Parathyroid adenoma (tissue), 2 donors: ENCODE data around the gene CELSR1.

ENCODE experiments used
- H2AFZ ChIP-seq: fragments of 300-600 bp; sonication (generic); one replicate; pipeline ENCODE4 v1.7.0; 2017; ENCODE audit warnings: antibody characterized with exemption, mild to moderate bottlenecking
- H3K27ac ChIP-seq: fragments of 300-600 bp; sonication (generic); one replicate; pipeline ENCODE4 v1.7.0; 2017
- H3K27me3 ChIP-seq: fragments of 300-600 bp; sonication (generic); one replicate; pipeline ENCODE4 v1.7.0; 2017; ENCODE audit warnings: low read length; ENCODE audit not compliant: control insufficient read depth, insufficient read depth
- H3K36me3 ChIP-seq: fragments of 300-600 bp; sonication (generic); one replicate; pipeline ENCODE4 v1.7.0; 2017; ENCODE audit warnings: low read length; ENCODE audit not compliant: control insufficient read depth, insufficient read depth
- H3K4me1 ChIP-seq: fragments of 300-600 bp; sonication (generic); one replicate; pipeline ENCODE4 v1.7.0; 2017; ENCODE audit warnings: control low read depth
- H3K4me2 ChIP-seq: fragments of 300-600 bp; sonication (generic); one replicate; pipeline ENCODE4 v1.7.0; 2017; ENCODE audit warnings: low read length
- H3K4me3 ChIP-seq: fragments of 300-600 bp; sonication (generic); one replicate; pipeline ENCODE4 v1.7.0; 2017; ENCODE audit warnings: low read depth, low read length
- H3K79me2 ChIP-seq: fragments of 300-600 bp; sonication (generic); one replicate; pipeline ENCODE4 v1.7.0; 2017; ENCODE audit warnings: control low read depth
- H3K9ac ChIP-seq: fragments of 300-600 bp; sonication (generic); one replicate; pipeline ENCODE4 v1.7.0; 2017; ENCODE audit warnings: mild to moderate bottlenecking
- H3K9me3 ChIP-seq: fragments of 300-600 bp; sonication (generic); one replicate; pipeline ENCODE4 v1.7.0; 2017; ENCODE audit warnings: low read length; ENCODE audit not compliant: control insufficient read depth
- TF ChIP-seq, protein P1 (sequence below): fragments of 300-600 bp; sonication (generic); IDR thresholded peaks from one replicate; pipeline ENCODE4 v1.7.0; 2017; ENCODE audit warnings: antibody characterized with exemption, mild to moderate bottlenecking
- donor health status: primary hyperparathyroidism.

Gene CELSR1

DNA sequence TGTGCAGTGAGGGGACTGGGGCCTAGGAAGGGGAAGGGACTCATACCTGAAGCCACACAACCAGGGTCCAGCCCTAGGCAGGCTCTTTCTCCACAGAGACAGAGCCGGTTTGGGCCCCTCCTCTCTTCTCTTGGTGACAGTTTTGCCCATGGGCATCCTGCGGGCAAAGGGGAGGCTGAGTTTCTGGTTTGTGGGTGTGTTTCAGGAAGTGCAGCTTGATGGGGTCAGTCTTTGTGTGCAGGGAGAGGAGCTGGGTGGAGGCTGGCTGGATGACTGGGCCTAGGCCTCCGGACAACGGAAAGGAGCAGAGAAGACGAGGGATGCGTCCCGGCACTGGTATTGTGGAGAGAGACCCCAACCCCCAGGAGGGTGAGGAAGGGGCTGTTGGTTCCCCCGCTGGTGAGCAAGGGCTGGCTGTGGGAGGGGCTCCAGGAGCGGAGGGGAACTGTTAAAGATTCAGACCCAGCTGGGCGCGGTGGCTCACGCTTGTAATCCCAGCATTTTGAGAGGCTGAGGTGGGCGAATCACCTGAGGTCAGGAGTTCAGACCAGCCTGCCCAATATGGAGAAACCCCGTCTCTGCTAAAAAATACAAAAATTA is 23.4 kb upstream of the CELSR1 start:
- H3K36me3 ChIP-seq: no peaks in the 10 kb centered on the region
- no peaks in the 10 kb centered on the region for H3K9me3 ChIP-seq
- no peaks in the 10 kb centered on the region for H3K79me2 ChIP-seq
- H3K27me3 ChIP-seq: no peaks in the 10 kb centered on the region
- no peak overlapping the region for H3K4me2 ChIP-seq
- no peak overlapping the region for H3K27ac ChIP-seq
- no peak overlapping the region for H3K4me3 ChIP-seq
- H2AFZ ChIP-seq: no peak overlapping the region
- no peak overlapping the region for H3K9ac ChIP-seq
- H3K4me1 ChIP-seq: no peaks in the 10 kb centered on the region
- TF ChIP-seq, protein P1, sequence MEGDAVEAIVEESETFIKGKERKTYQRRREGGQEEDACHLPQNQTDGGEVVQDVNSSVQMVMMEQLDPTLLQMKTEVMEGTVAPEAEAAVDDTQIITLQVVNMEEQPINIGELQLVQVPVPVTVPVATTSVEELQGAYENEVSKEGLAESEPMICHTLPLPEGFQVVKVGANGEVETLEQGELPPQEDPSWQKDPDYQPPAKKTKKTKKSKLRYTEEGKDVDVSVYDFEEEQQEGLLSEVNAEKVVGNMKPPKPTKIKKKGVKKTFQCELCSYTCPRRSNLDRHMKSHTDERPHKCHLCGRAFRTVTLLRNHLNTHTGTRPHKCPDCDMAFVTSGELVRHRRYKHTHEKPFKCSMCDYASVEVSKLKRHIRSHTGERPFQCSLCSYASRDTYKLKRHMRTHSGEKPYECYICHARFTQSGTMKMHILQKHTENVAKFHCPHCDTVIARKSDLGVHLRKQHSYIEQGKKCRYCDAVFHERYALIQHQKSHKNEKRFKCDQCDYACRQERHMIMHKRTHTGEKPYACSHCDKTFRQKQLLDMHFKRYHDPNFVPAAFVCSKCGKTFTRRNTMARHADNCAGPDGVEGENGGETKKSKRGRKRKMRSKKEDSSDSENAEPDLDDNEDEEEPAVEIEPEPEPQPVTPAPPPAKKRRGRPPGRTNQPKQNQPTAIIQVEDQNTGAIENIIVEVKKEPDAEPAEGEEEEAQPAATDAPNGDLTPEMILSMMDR: no peak

DNA sequence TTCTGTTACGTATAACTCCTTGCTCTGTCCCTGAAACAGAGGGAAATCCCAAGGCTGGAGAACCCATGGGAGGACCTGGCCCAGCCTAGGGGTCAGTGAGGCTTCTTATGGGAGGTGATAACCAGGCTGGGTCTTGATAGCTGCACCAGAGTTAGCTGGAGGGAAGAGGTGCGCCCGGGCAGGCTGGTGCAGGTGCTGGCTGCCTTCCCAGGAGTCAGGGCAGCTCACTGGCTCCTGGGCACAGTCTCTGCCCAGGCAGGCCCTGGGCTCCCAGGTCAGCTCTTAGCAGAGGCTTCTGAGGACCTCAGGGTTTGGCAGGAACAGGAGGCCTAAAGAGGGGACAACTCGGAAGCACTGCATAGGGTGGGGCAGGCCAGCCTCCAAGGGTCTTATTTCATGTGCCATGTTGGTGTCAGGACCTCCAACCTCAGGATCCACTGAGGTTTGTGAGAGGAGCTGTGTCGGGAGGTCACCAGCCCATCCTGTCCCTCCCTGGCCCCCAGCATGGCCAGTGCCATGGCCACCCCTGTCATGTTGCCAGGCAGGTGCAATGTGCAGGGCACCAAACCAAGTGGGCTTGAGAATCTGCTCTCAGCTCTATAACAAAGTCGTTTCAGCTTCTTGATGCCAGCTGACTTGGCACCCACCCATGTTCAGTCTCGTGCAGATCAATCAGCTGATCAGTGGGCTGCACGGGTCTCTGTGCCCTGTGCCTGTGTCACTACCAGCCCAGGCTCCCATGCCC is 20.5 kb upstream of the CELSR1 start:
- Histone ChIP-seq H3K27ac (no peak overlapping the region), H3K36me3 (no peaks in the 10 kb centered on the region)

DNA sequence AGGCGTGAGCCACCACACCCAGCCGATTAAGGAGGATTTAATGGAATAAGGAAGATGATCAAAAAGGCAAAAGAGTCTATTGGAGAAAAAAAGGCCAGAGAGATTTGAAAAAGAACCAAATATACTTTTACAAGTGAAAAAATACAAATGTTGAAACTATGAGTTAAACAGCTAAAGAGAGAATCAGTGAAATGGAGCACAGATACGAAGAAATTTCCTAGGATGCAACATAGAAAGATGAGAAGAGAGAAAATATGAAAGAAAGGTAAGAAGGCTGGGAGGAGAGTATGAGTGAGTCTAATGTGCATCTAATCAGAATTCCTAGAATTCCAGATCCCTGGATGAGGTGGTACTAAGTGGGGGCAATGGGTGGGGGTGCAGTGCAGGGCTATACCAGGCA is 19.4 kb upstream of the CELSR1 start:
- no peaks in the 10 kb centered on the region for H3K27me3 ChIP-seq
- H3K79me2 ChIP-seq: no peaks in the 10 kb centered on the region
- H3K9me3 ChIP-seq: no peaks in the 10 kb centered on the region
- no peak overlapping the region for H3K4me2 ChIP-seq
- no peak overlapping the region for H3K9ac ChIP-seq
- no peak overlapping the region for H2AFZ ChIP-seq
- H3K4me1 ChIP-seq: no peaks in the 10 kb centered on the region
- no peak overlapping the region for H3K27ac ChIP-seq
- H3K4me3 ChIP-seq: no peak overlapping the region
- TF ChIP-seq, protein P1: no peak
- no peaks in the 10 kb centered on the region for H3K36me3 ChIP-seq

More for the DNA sequence above, 20.5 kb upstream of the CELSR1 start:
- no peaks in the 10 kb centered on the region for H3K27me3 ChIP-seq
- H2AFZ ChIP-seq: no peak overlapping the region
- H3K79me2 ChIP-seq: no peaks in the 10 kb centered on the region
- no peaks in the 10 kb centered on the region for H3K4me1 ChIP-seq
- H3K9ac ChIP-seq: no peak overlapping the region
- TF ChIP-seq, protein P1: no peak
- no peaks in the 10 kb centered on the region for H3K9me3 ChIP-seq
- H3K4me2 ChIP-seq: no peak overlapping the region
- no peak overlapping the region for H3K4me3 ChIP-seq

DNA sequence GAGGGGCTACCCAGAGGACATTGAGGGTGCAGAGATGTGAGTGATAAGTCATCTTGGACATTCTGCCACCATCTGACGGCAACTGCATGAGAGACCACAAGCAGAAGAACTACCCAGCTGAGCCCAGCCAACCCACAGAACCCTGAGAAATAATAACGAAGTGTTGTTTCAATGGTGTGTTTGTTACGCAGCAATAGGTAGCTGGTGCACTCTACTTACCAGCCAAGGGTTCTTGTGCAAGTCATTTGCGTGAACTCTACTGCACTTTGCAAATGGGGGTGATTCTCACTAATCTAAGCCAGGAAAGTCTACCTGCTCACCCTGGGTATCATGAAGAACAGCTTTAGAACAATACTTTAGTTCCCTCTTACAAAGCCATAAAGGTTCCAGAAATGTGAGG is 15.8 kb upstream of the CELSR1 start:
- no peak overlapping the region for H3K4me2 ChIP-seq
- no peaks in the 10 kb centered on the region for H3K36me3 ChIP-seq
- no peaks in the 10 kb centered on the region for H3K4me1 ChIP-seq
- H3K27ac ChIP-seq: no peak overlapping the region
- no peaks in the 10 kb centered on the region for H3K79me2 ChIP-seq
- H3K4me3 ChIP-seq: no peak overlapping the region
- TF ChIP-seq, protein P1: no peak
- H3K9ac ChIP-seq: no peak overlapping the region
- no peaks in the 10 kb centered on the region for H3K27me3 ChIP-seq
- H2AFZ ChIP-seq: no peak overlapping the region
- H3K9me3 ChIP-seq: no peaks in the 10 kb centered on the region

DNA sequence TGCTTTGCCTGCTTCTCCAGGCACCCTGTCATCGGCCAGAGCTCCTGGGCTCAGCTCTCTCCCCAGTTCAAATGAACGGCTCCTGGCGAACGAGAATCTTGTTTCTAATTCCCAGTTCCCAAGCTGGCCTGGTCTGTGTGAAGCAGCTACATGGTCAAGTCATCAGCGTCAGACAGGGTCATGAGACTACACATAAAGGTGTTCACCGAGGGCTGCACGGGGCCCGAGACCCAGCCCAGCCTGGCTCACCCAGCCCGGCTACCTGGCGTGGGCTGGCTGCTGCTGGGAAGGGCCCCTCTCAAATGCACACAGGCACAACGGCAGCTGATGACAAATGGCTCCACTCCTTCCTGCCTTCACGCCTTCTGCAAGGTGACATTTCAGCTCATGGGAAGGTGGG is 14.6 kb upstream of the CELSR1 start:
- TF ChIP-seq, protein P1: no peak
- H3K9me3 ChIP-seq: no peaks in the 10 kb centered on the region
- no peaks in the 10 kb centered on the region for H3K4me1 ChIP-seq

More for the DNA sequence above, 14.6 kb upstream of the CELSR1 start:
- H3K4me3 ChIP-seq: no peak overlapping the region
- H2AFZ ChIP-seq: no peak overlapping the region
- no peak overlapping the region for H3K4me2 ChIP-seq
- H3K27me3 ChIP-seq: no peaks in the 10 kb centered on the region
- no peak overlapping the region for H3K9ac ChIP-seq
- H3K36me3 ChIP-seq: no peaks in the 10 kb centered on the region
- H3K27ac ChIP-seq: no peak overlapping the region
- no peaks in the 10 kb centered on the region for H3K79me2 ChIP-seq
